Endothelial cell of umbilical vein (primary cell): ENCODE measurements around the gene IGSF22. TPM values are rescaled to one million over a fixed set of nuclear protein-coding genes. Genes with fewer than 3 reads are reported as not detected.

ENCODE experiments used
- BruUV-seq: library from RNA; stranded (reverse); fragments of 400-500 nt; replicated peaks from 2 replicates; lab custom pipeline; 2021; lab: Mats Ljungman, UMichigan
- CTCF ChIA-PET: fragments of 300-600, 350-600 bp; sonication (Branson Sonifier 250); formaldehyde crosslinking; loops from one replicate; lab custom pipeline; 2021; ENCODE audit warnings: antibody characterized with exemption, inconsistent platforms; lab: Charles Lee
- POLR2A ChIA-PET: fragments of 300-600, 350-600 bp; sonication (Branson Sonifier 250); formaldehyde crosslinking; loops from one replicate; lab custom pipeline; 2021; ENCODE audit warnings: antibody characterized with exemption, inconsistent platforms; lab: Charles Lee
- DNase-seq: peaks from one replicate; pipeline ENCODE4 v3.0.0-alpha.2; 2011; ENCODE audit warnings: low read depth, low spot score
- FAIRE-seq: peaks from 2 replicates; lab custom pipeline; 2011; peaks lifted over from hg19 to GRCh38; lab: Jason Lieb, UNC
- H2AFZ ChIP-seq: 2 replicates; pipeline ENCODE4 v1.6.0; 2012; ENCODE audit warnings: low read depth, low read length, control low read depth, inconsistent platforms
- H3K27ac ChIP-seq: 2 replicates; pipeline ENCODE4 v1.5.1; 2011; ENCODE audit warnings: low read depth, mild to moderate bottlenecking, control low read depth, low read length, moderate library complexity; ENCODE audit not compliant: insufficient read depth
- H3K27me3 ChIP-seq, 2 experiments: 2 replicates each; pipeline versions ENCODE4 v1.6.0 to v1.6.1; 2011; ENCODE audit warnings: low read length in 2 of 2, mixed read lengths in 1 of 2; ENCODE audit not compliant: control insufficient read depth in 2 of 2, insufficient read depth in 2 of 2
- H3K36me3 ChIP-seq, 2 experiments: 2 replicates in 1 of 2; 3 replicates in 1 of 2; pipeline ENCODE4 v1.5.1; 2011; ENCODE audit warnings: low read length in 2 of 2, mild to moderate bottlenecking in 1 of 2, moderate library complexity in 1 of 2; ENCODE audit not compliant: control insufficient read depth in 2 of 2, insufficient read depth in 2 of 2; ENCODE audit errors: extremely low read depth in 1 of 2
- H3K4me1 ChIP-seq: 3 replicates; pipeline ENCODE4 v1.5.1; 2011; ENCODE audit warnings: mild to moderate bottlenecking, low read length; ENCODE audit not compliant: control insufficient read depth, insufficient read depth; ENCODE audit errors: extremely low read depth
- H3K4me2 ChIP-seq: 2 replicates; pipeline ENCODE4 v1.6.1; 2011; ENCODE audit warnings: low read length, control low read depth, mixed read lengths; ENCODE audit not compliant: insufficient read depth
- H3K4me3 ChIP-seq, 3 experiments: fragments of 200-600 bp in 1 of 3; sonication (generic), shearing (Covaris generic) in 1 of 3; replicated peaks in 1 of 3; 2 replicates each; pipeline ENCODE4 v1.5.1; 2011 to 2016; ENCODE audit warnings: control low read depth in 3 of 3, low read length in 3 of 3, mild to moderate bottlenecking in 2 of 3, inconsistent platforms in 1 of 3, low read depth in 1 of 3, moderate library complexity in 1 of 3; ENCODE audit not compliant: insufficient read depth in 1 of 3
- H3K79me2 ChIP-seq: 2 replicates; pipeline ENCODE4 v1.6.0; 2012; ENCODE audit warnings: low read length, inconsistent platforms; ENCODE audit not compliant: control insufficient read depth, insufficient read depth
- H3K9ac ChIP-seq: replicated peaks from 2 replicates; pipeline ENCODE3; 2011; ENCODE audit warnings: low read length, control low read depth; ENCODE audit not compliant: insufficient read depth; ENCODE audit errors: extremely low read depth
- H3K9me1 ChIP-seq: replicated peaks from 3 replicates; pipeline ENCODE4 v1.6.0; 2011; ENCODE audit warnings: mild to moderate bottlenecking, low read length; ENCODE audit not compliant: control insufficient read depth, insufficient read depth; ENCODE audit errors: extremely low read depth
- H3K9me3 ChIP-seq: replicated peaks from 2 replicates; pipeline ENCODE4 v1.5.1; 2012; ENCODE audit warnings: low read length, inconsistent platforms; ENCODE audit not compliant: control insufficient read depth, insufficient read depth
- H4K20me1 ChIP-seq: replicated peaks from 2 replicates; pipeline ENCODE3; 2011; ENCODE audit warnings: mild to moderate bottlenecking, low read length; ENCODE audit not compliant: control insufficient read depth, insufficient read depth; ENCODE audit errors: extremely low read depth
- EZH2 ChIP-seq: IDR thresholded peaks from 2 replicates; pipeline ENCODE4 v1.6.1; 2012; ENCODE audit warnings: borderline replicate concordance, low read depth, mild to moderate bottlenecking, moderate library complexity, low read length, inconsistent platforms; ENCODE audit not compliant: severe bottlenecking
- FOS ChIP-seq: IDR thresholded peaks from 2 replicates; pipeline ENCODE4 v1.6.1; 2011; ENCODE audit warnings: mild to moderate bottlenecking, low read length, moderate library complexity, borderline replicate concordance; ENCODE audit not compliant: insufficient read depth
- GATA2 ChIP-seq: IDR thresholded peaks from 2 replicates; pipeline ENCODE4 v1.7.0; 2011; ENCODE audit warnings: low read depth, mild to moderate bottlenecking, moderate library complexity, mixed read lengths, low read length; ENCODE audit not compliant: insufficient read length, insufficient read depth
- JUN ChIP-seq: IDR thresholded peaks from 2 replicates; pipeline ENCODE4 v1.6.1; 2011; ENCODE audit warnings: borderline replicate concordance, low read depth; ENCODE audit not compliant: insufficient read length, insufficient read depth
- MYC ChIP-seq: IDR thresholded peaks from one replicate; pipeline ENCODE4 v1.6.1; 2011; ENCODE audit warnings: mild to moderate bottlenecking, low read depth, low read length
- POLR2A ChIP-seq: IDR thresholded peaks from 2 replicates; pipeline ENCODE4 v1.6.1; 2012; ENCODE audit warnings: low read depth, mild to moderate bottlenecking, control low read depth, low read length
- POLR2AphosphoS5 ChIP-seq: IDR thresholded peaks from 2 replicates; pipeline ENCODE4 v1.6.1; 2012; ENCODE audit warnings: low read depth, mild to moderate bottlenecking, control low read depth, low read length, moderate library complexity; ENCODE audit not compliant: insufficient read depth
- dilution Hi-C: fragments of 300-500 bp; cut with MboI; formaldehyde crosslinking; loops from one replicate; pipeline ENCODE4 v1.15.0; 2019; ENCODE audit warnings: low sequenced_read_pairs; ENCODE audit not compliant: extremely low pct_ligation_motif_present
- intact Hi-C: fragments of 100-400 bp; cut with micrococcal nuclease; formaldehyde crosslinking; loops from one replicate; pipeline ENCODE4 v1.10.0; 2022
- polyA plus RNA-seq, 4 experiments: library from polyadenylated mRNA; depleted of rRNA in 3 of 4; stranded (reverse) in 3 of 4; unstranded in 1 of 4; fragments of >200 nt; gene quantifications; 2 replicates each; pipeline versions ENCODE4 v1.2.1 to v1.2.3, GENCODE V29; 2011 to 2012; ENCODE audit warnings: missing spikeins in 1 of 4
- total RNA-seq: library from RNA; stranded (reverse); gene quantifications from 2 replicates; pipeline ENCODE4 v1.2.3, GENCODE V29; 2021
- TF ChIP-seq, protein P1 (sequence below), 2 donors: IDR thresholded peaks; 1 replicate in 1 of 2; 2 replicates in 1 of 2; pipeline ENCODE4 v1.5.1; 2011; ENCODE audit warnings: low read length in 2 of 2, mild to moderate bottlenecking in 2 of 2, moderate library complexity in 2 of 2, control low read depth in 1 of 2, inconsistent platforms in 1 of 2, low read depth in 1 of 2; ENCODE audit not compliant: insufficient read depth in 1 of 2; ENCODE audit errors: extremely low read depth in 1 of 2
- TF ChIP-seq, protein P2 (sequence below): IDR thresholded peaks from 2 replicates; pipeline ENCODE4 v1.6.1; 2011; ENCODE audit not compliant: insufficient read depth, insufficient read length

The IGSF22 gene
- total and polyA plus RNA-seq, 2 donors (not counting 3 experiments of a cell fraction or from before 2014, with no cell fraction given), result not detected

DNA sequence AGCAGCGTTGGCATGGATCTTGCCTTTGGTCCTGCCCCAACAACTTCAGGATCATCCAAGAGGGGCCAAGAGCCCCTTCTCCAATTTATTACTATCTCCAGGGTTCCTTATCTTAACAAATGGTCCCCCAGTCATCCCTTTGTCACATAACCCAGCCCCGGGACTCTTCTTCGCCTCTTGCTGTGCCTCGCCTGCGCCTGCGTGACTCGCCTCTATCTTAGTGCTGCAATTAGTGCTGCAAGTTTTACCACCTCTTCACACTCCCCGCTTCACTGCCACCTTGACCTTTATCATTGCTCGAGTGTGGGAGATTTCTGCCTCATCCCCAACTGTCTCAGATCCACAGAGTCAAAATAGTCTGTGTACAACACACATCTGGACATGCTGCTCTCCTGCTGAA is 4.0 kb upstream of the IGSF22 start:
- POLR2A ChIA-PET, result no interaction called here
- Histone ChIP-seq H3K9me1 (no peaks in the 10 kb centered on the region), H4K20me1 (no peaks in the 10 kb centered on the region), H3K9me3 (no peaks in the 10 kb centered on the region), H3K9ac (no peak overlapping the region), H2AFZ (no peak overlapping the region), H3K79me2 (no peaks in the 10 kb centered on the region), H3K27me3 (no peaks in the 10 kb centered on the region), H3K27ac (no peak overlapping the region), H3K36me3 (no peaks in the 10 kb centered on the region), H3K4me1 (no peaks in the 10 kb centered on the region), H3K4me3 (no peak overlapping the region), H3K4me2 (no peak overlapping the region)
- FAIRE-seq, result no peak
- DNase-seq, result no peak
- dilution Hi-C loops, result no loop called here
- BruUV-seq, result no TSS peak
- intact Hi-C loops, result no loop called here
- CTCF ChIA-PET, result interaction anchor here (4.7 kb wide), 1 partner anchor 7 kb away, joined by 43 read pairs; no protein-coding TSS in a partner anchor
- TF ChIP-seq, protein P1, sequence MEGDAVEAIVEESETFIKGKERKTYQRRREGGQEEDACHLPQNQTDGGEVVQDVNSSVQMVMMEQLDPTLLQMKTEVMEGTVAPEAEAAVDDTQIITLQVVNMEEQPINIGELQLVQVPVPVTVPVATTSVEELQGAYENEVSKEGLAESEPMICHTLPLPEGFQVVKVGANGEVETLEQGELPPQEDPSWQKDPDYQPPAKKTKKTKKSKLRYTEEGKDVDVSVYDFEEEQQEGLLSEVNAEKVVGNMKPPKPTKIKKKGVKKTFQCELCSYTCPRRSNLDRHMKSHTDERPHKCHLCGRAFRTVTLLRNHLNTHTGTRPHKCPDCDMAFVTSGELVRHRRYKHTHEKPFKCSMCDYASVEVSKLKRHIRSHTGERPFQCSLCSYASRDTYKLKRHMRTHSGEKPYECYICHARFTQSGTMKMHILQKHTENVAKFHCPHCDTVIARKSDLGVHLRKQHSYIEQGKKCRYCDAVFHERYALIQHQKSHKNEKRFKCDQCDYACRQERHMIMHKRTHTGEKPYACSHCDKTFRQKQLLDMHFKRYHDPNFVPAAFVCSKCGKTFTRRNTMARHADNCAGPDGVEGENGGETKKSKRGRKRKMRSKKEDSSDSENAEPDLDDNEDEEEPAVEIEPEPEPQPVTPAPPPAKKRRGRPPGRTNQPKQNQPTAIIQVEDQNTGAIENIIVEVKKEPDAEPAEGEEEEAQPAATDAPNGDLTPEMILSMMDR (IDR thresholded peaks at IDR 0.05; ENCODE audit: extremely low read depth in 1 of 2, insufficient read depth in 1 of 2, low read depth in 1 of 2, low read length in 2 of 2), result no peak
- no peak for TF ChIP-seq MYC
- no peak for TF ChIP-seq FOS
- TF ChIP-seq EZH2, result no peak
- TF ChIP-seq GATA2, result no peak
- TF ChIP-seq POLR2A, result no peak
- no peak for TF ChIP-seq POLR2AphosphoS5
- TF ChIP-seq, protein P2, sequence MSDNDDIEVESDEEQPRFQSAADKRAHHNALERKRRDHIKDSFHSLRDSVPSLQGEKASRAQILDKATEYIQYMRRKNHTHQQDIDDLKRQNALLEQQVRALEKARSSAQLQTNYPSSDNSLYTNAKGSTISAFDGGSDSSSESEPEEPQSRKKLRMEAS, result no peak
- TF ChIP-seq JUN, result no peak
